T-cell (primary cell): ENCODE measurements around the gene RIOK1. TPM values are rescaled to one million over a fixed set of nuclear protein-coding genes. Genes with fewer than 3 reads are reported as not detected.
"Not testable (repeated sequence)": the region's sequence is repeated elsewhere in the genome, so short reads cannot be mapped to it uniquely, and the experiment has no call there.

ENCODE experiments used
- ATAC-seq, 4 experiments: fragments of 200-7000 bp in 3 of 4; fragments of 150-1000 bp in 1 of 4; cut with Tn5 transposase; replicated peaks in 1 of 4; 1 replicate in 3 of 4; 2 replicates in 1 of 4; pipeline ENCODE4 v1.10.0; 2021; ENCODE audit warnings: moderate library complexity in 3 of 4, mild to moderate bottlenecking in 2 of 4, moderate number of reproducible peaks in 1 of 4
- CTCF ChIA-PET, 2 donors: fragments of 300-600 bp; sonication (Branson Sonifier 250); formaldehyde crosslinking; loops; one replicate each; lab custom pipeline; 2022; ENCODE audit warnings: antibody characterized with exemption in 2 of 2; lab: Charles Lee
- POLR2A ChIA-PET, 2 donors: fragments of 300-600 bp; sonication (Branson Sonifier 250); formaldehyde crosslinking; loops; one replicate each; lab custom pipeline; 2022; ENCODE audit warnings: antibody characterized with exemption in 2 of 2; lab: Charles Lee
- DNase-seq, 35 experiments: peaks; one replicate each; pipeline versions ENCODE4 v3.0.0 to v3.0.0-alpha.2; 2013 to 2023
- H3K27ac ChIP-seq: one replicate; pipeline ENCODE4 v1.5.1; 2013; ENCODE audit warnings: low read length
- H3K27me3 ChIP-seq, 2 experiments: replicated peaks in 1 of 2; 1 replicate in 1 of 2; 2 replicates in 1 of 2; pipeline versions ENCODE4 v1.6.1 to v1.7.0; 2013; ENCODE audit warnings: low read length in 1 of 2, mixed read lengths in 1 of 2; ENCODE audit not compliant: control insufficient read depth in 2 of 2, insufficient read depth in 2 of 2; ENCODE audit errors: extremely low read depth in 1 of 2
- H3K36me3 ChIP-seq, 2 donors: 1 replicate in 1 of 2; 2 replicates in 1 of 2; pipeline versions ENCODE4 v1.6.1 to v1.7.0; 2013; ENCODE audit warnings: low read length in 1 of 2; ENCODE audit not compliant: control insufficient read depth in 2 of 2, insufficient read depth in 1 of 2; ENCODE audit errors: extremely low read depth in 1 of 2
- H3K4me1 ChIP-seq, 2 experiments: 1 replicate in 1 of 2; 2 replicates in 1 of 2; pipeline versions ENCODE4 v1.6.1 to v1.7.0; 2013; ENCODE audit warnings: low read length in 2 of 2, mixed read lengths in 1 of 2; ENCODE audit not compliant: insufficient read depth in 2 of 2, control insufficient read depth in 1 of 2; ENCODE audit errors: extremely low read depth in 1 of 2
- H3K4me3 ChIP-seq, 2 donors: 1 replicate in 1 of 2; 2 replicates in 1 of 2; pipeline versions ENCODE4 v1.5.1 to v1.7.0; 2013; ENCODE audit warnings: mild to moderate bottlenecking in 2 of 2, low read length in 1 of 2, moderate library complexity in 1 of 2; ENCODE audit not compliant: control insufficient read depth in 1 of 2; ENCODE audit errors: extremely low read depth in 1 of 2
- H3K9me3 ChIP-seq: 2 replicates; pipeline ENCODE4 v1.7.0; 2013
- H3K27ac Mint-ChIP-seq, 2 donors: one replicate each; pipeline ENCODE4 v1.8.0; 2020 to 2021; ENCODE audit warnings: mild to moderate bottlenecking in 2 of 2, mixed read lengths in 2 of 2
- H3K27me3 Mint-ChIP-seq, 2 donors: one replicate each; pipeline ENCODE4 v1.8.0; 2021 to 2022; ENCODE audit warnings: mixed read lengths in 2 of 2
- H3K36me3 Mint-ChIP-seq: one replicate; pipeline ENCODE4 v1.8.0; 2021; ENCODE audit warnings: mixed read lengths
- H3K4me1 Mint-ChIP-seq, 3 donors: one replicate each; pipeline ENCODE4 v1.8.0; 2020 to 2022; ENCODE audit warnings: mixed read lengths in 3 of 3, mild to moderate bottlenecking in 1 of 3
- H3K4me3 Mint-ChIP-seq, 3 donors: one replicate each; pipeline ENCODE4 v1.8.0; 2020 to 2022; ENCODE audit warnings: mild to moderate bottlenecking in 3 of 3, mixed read lengths in 3 of 3, moderate library complexity in 3 of 3
- H3K9me3 Mint-ChIP-seq, 3 donors: one replicate each; pipeline ENCODE4 v1.8.0; 2020 to 2022; ENCODE audit warnings: mixed read lengths in 3 of 3
- WGBS: methylation state at CpG from one replicate; pipeline ENCODE4 v1.1.5; 2013; ENCODE audit warnings: missing lambda C conversion rate; ENCODE audit not compliant: insufficient coverage; 5-methylcytosine and 5-hydroxymethylcytosine counted together
- total RNA-seq, 35 experiments: library from RNA in 6 of 35; stranded (reverse) in 6 of 35; fragments of 120-200 nt in 1 of 35; gene quantifications; one replicate each; pipeline versions ENCODE4 v1.2.1 to v1.2.4 and lab custom pipeline; 2013 to 2026

RIOK1 gene
- total RNA-seq, result 10 to 100 TPM; 27.4 to 42.9 (median 34.6) TPM
- 20.7 TPM for total RNA-seq (2013)
- 28.6 to 264 (median 55.3) reads per million in 29 experiments for total RNA-seq (lab: John Stamatoyannopoulos, UW)

- no peaks in the 10 kb centered on the region for H3K9me3 ChIP-seq
- peaks cover 44 to 51% (median 47%) of the 10 kb centered on the region in 3 donors for H3K4me1 Mint-ChIP-seq
Measured at GRCh38 chr6:7389451-7390225, at the start of gene RIOK1, which contains the start of gene CAGE1. TSS of gene RIOK1 (plus strand) at chr6:7389808. CDS start at chr6:7390003, 195 bp downstream. TSS of gene CAGE1 (minus strand) at chr6:7389742. CDS start at chr6:7387173, 2,569 bp downstream.

GRCh38 chr6:7341271-7341670, 48.3 kb upstream of the RIOK1 start:
- peaks cover 9 to 17% of the 10 kb centered on the region in 2 donors for H3K27me3 Mint-ChIP-seq
- CTCF ChIA-PET, result no interaction called here
- H3K4me3 ChIP-seq, result no peak overlapping the region
- WGBS, result no CpG with 5 or more reads among the region's 3 CpGs
- no peaks in the 10 kb centered on the region for H3K9me3 Mint-ChIP-seq
- H3K27me3 ChIP-seq, result peaks cover 0 to 20% of the 10 kb centered on the region in 2 experiments
- no peak overlapping the region for H3K27ac ChIP-seq
- H3K36me3 ChIP-seq, result no peaks in the 10 kb centered on the region
- H3K4me1 ChIP-seq, result no peaks in the 10 kb centered on the region
- no peaks in the 10 kb centered on the region for H3K9me3 ChIP-seq
- ATAC-seq (no peak), DNase-seq (no peak)
- H3K36me3 Mint-ChIP-seq, result no peaks in the 10 kb centered on the region
- no peak overlapping the region for H3K4me3 Mint-ChIP-seq
- POLR2A ChIA-PET, result no interaction called here
- peaks cover 0 to 11% (median 0%) of the 10 kb centered on the region in 3 donors for H3K4me1 Mint-ChIP-seq
- no peak overlapping the region for H3K27ac Mint-ChIP-seq

More at GRCh38 chr6:7389451-7390225, at the start of gene RIOK1, which contains the start of gene CAGE1:
- Mint-ChIP-seq H3K36me3 (peaks cover 13% of the 10 kb centered on the region), H3K27ac (peak within 1 kb of the TSS; percentile 97 to 99), H3K9me3 (no peaks in the 10 kb centered on the region), H3K4me3 (peak within 1 kb of the TSS; percentile 82 to 98 (median 91)), H3K27me3 (no peaks in the 10 kb centered on the region)
- ATAC-seq, result peak; percentile 91 to 97 (median 95)
- ChIA-PET CTCF (interaction anchor here in 1 of 2 donors (1.0 to 2.0 kb wide), 2 partner anchors 114 to 200 kb away, joined by 4 to 7 read pairs; partner anchors contain the start of gene SNRNP48), POLR2A (interaction anchor here in 1 of 2 donors (0.6 to 1.1 kb wide), 5 partner anchors 47 to 200 kb away, joined by 3 to 4 read pairs (median 4); partner anchors contain the start of gene SNRNP48)
- under 1% methylated on average over 60 of the region's 62 CpGs for WGBS
- Histone ChIP-seq H3K4me1 (peaks cover 16 to 26% of the 10 kb centered on the region in 2 experiments), H3K36me3 (peaks cover 0 to 15% of the 10 kb centered on the region in 2 donors), H3K27me3 (peaks cover 0 to 2% of the 10 kb centered on the region in 2 experiments), H3K27ac (peak within 1 kb of the TSS; percentile 100), H3K4me3 (peak within 1 kb of the TSS; percentile 85 to 87)
- peak; percentile 85 to 96 (median 93) for DNase-seq

- no peak overlapping the region for H3K27ac Mint-ChIP-seq
- Histone ChIP-seq H3K4me3 (no peak overlapping the region), H3K27ac (no peak overlapping the region), H3K9me3 (no peaks in the 10 kb centered on the region), H3K4me1 (no peaks in the 10 kb centered on the region), H3K36me3 (no peaks in the 10 kb centered on the region), H3K27me3 (peaks cover 0 to 25% of the 10 kb centered on the region in 2 experiments)
- no peak for DNase-seq
- WGBS, result 81% methylated on average over 7 of the region's 9 CpGs
- ChIA-PET CTCF (no interaction called here), POLR2A (interaction anchor here in 1 of 2 donors (0.6 kb wide), 1 partner anchor 67 kb away, joined by 3 read pairs; no protein-coding TSS in a partner anchor)
- peaks cover 0 to 11% (median 0%) of the 10 kb centered on the region in 3 donors for H3K4me1 Mint-ChIP-seq
- no peaks in the 10 kb centered on the region for H3K36me3 Mint-ChIP-seq
- no peak overlapping the region for H3K4me3 Mint-ChIP-seq
- peaks cover 9 to 18% of the 10 kb centered on the region in 2 donors for H3K27me3 Mint-ChIP-seq
- no peaks in the 10 kb centered on the region for H3K9me3 Mint-ChIP-seq
- ATAC-seq, result no peak
Measured at GRCh38 chr6:7341989-7342742, 47.4 kb upstream of the RIOK1 start.

GRCh38 chr6:7343546-7344475, 45.8 kb upstream of the RIOK1 start:
- Mint-ChIP-seq H3K9me3 (no peaks in the 10 kb centered on the region), H3K4me3 (no peak overlapping the region), H3K27ac (no peak overlapping the region), H3K27me3 (peaks cover 16 to 31% of the 10 kb centered on the region in 2 donors), H3K36me3 (peaks cover 3% of the 10 kb centered on the region), H3K4me1 (peaks cover 0 to 11% (median 5%) of the 10 kb centered on the region in 3 donors)
- H3K4me3 ChIP-seq, result no peak overlapping the region
- peaks cover 0 to 33% of the 10 kb centered on the region in 2 experiments for H3K27me3 ChIP-seq
- DNase-seq (no peak), ATAC-seq (no peak)
- POLR2A ChIA-PET, result no interaction called here
- no peaks in the 10 kb centered on the region for H3K36me3 ChIP-seq
- H3K9me3 ChIP-seq, result no peaks in the 10 kb centered on the region
- 91% methylated on average over 23 of the region's 29 CpGs for WGBS
- no peak overlapping the region for H3K27ac ChIP-seq
- CTCF ChIA-PET, result no interaction called here
- no peaks in the 10 kb centered on the region for H3K4me1 ChIP-seq

- Mint-ChIP-seq H3K27ac (peak overlapping the region in 1 of 2 donors; percentile 68), H3K4me1 (peaks cover 0 to 12% (median 5%) of the 10 kb centered on the region in 3 donors), H3K4me3 (peak overlapping the region in 1 of 3 donors; percentile 22), H3K27me3 (peaks cover 19 to 37% of the 10 kb centered on the region in 2 donors)
- H3K27ac ChIP-seq, H3K36me3 ChIP-seq, H3K4me1 ChIP-seq, H3K36me3 Mint-ChIP-seq, POLR2A ChIA-PET, H3K4me3 ChIP-seq, DNase-seq, H3K9me3 ChIP-seq, H3K9me3 Mint-ChIP-seq, CTCF ChIA-PET: not testable (repeated sequence)
- WGBS, result 82% methylated on average over 7 of the region's 10 CpGs
- ATAC-seq, result peak in 2 of 4 experiments; percentile 45 to 70
- H3K27me3 ChIP-seq, result peaks cover 0 to 31% of the 10 kb centered on the region in 2 experiments
Measured at GRCh38 chr6:7344773-7345450, 44.7 kb upstream of the RIOK1 start.
